HG02759 (cell line): ENCODE results near the gene ZNF598.
A peak's percentile ranks its signal among the peaks of the same experiment; 100 is the strongest.
"Not testable (repeated sequence)": the region's sequence is repeated elsewhere in the genome, so short reads cannot be mapped to it uniquely, and the experiment has no call there.

Experiments
- ATAC-seq: cut with Tn5 transposase; IDR thresholded peaks from one replicate; pipeline ENCODE4 v1.9.1; 2021; ENCODE audit warnings: mild to moderate bottlenecking, moderate library complexity; ENCODE audit not compliant: unreplicated experiment

The ZNF598 gene

DNA sequence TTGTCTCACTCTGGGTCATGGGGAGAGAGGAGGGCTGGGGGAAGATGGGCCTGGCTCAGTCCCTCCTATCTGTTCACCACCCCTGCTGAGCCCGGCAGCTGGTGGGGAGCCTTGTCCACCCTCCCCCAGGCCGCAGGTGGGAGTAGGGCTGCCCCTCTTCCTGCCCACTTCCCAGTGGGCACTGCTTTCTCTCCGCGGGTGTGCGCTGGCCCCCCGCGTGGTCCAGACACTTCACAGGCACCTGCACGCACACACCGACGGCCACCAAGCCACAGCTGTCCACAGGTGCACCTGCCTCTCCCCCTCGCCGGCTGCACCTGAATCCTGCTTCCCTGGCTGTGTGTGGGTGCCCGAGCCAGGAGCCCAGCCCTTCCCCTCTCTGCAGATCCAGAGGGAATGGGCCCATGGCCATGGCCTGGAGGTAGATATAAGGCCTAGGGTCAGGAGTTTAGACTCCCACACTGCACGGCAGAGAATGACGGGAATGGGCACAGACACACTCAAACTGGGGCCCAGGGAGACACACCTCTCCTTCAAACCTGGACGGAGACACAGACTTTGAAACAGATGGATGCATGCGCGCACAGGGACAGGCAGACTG lies 19.1 kb upstream of the ZNF598 start:
- no peak for ATAC-seq

DNA sequence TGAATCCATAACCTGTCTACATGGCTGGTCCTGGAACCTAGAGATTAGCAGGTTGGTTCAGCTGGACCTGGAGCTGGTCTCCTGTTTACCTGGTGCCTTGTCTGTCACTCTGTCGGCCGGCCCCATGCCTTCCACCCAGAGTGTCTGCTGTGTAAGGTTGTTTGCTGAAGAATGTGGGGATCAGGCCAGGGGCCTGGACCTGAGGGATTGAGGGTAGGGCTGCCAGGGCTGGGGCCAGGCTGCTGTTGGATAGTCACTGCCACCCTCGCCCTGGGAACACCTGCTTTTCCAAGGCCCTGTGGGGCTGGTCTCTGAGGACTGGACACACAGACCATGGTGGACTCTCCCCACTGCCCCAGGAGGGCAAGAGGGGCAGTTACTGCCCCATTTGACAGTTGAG lies 18.5 kb upstream of the ZNF598 start:
- no peak for ATAC-seq

DNA sequence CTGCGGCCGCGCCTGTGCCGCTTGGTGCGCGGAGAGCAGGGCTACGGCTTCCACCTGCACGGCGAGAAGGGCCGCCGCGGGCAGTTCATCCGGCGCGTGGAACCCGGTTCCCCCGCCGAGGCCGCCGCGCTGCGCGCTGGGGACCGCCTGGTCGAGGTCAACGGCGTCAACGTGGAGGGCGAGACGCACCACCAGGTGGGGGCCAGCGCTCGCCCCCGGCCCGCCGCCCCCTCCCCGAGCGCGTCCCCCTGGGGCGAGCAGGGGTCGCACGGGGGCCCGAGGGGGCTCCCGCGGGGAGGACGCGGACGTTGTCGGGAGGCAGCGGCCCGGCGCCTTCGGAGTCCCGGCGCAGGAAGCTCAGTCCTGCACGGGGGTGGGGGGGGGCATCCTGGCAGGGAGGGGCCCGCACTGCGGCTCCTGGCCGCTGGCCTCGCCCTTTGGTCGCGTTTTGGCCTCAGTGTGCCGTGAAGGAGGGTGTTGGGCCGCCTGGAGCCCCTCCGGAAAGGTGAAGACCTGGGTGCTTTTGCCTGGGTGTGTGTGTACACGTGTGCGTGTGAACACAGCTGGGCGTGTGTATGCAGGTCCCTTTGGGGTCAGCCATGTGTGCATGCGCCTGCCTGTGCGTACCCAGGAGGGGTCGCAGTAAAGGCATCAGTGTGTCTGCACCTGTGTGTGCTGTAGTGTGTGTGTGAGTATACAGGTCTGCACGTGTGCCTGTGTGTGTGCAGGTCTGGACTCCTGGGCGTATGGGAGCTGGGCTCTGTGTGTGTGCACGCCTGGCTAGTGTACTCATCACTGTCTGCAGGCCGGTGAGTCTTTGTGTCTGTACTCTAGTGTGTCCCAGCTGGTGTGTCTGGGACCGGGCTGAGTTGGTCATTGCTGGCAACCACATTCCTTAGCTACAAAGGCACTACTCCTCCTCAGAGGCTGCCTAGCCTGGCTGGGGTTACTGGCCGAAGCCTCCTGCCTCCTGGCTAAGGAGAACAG lies 17.7 kb upstream of the ZNF598 start:
- no peak for ATAC-seq

DNA sequence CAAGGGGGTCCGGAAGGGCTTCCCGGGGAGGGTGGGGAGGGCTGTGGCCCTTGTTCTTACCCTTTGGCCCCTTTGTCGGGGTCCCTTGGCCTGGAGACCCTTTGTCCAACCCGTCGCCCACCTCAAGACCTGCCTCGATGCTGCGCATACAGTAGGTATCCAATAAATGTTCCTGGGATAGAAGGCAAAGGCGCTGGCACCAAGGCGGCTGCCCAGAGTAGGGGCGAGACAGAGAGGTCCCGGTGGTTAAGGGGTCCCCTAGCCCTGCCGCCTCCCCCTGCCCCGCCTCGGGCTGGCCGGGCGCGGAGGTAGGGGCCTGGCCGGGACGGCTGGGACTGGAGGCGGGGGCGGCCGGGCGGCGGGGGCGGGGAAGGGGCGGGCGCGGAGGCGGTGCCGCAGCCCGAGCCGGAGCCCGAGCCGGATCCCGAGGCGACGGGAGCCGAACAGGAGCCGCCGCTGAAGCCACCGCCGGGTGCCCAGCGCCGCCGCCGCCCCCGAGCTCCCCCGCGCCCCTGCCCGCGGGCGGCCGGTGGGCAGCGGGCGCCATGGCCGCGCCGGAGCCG lies 16.9 kb upstream of the ZNF598 start, which contains the start of gene NHERF2:
NHERF2 (plus strand) TSS at position 442 of the 563 bp plus-strand sequence; CDS start at position 546, 104 bp downstream.
- ATAC-seq = no peak

DNA sequence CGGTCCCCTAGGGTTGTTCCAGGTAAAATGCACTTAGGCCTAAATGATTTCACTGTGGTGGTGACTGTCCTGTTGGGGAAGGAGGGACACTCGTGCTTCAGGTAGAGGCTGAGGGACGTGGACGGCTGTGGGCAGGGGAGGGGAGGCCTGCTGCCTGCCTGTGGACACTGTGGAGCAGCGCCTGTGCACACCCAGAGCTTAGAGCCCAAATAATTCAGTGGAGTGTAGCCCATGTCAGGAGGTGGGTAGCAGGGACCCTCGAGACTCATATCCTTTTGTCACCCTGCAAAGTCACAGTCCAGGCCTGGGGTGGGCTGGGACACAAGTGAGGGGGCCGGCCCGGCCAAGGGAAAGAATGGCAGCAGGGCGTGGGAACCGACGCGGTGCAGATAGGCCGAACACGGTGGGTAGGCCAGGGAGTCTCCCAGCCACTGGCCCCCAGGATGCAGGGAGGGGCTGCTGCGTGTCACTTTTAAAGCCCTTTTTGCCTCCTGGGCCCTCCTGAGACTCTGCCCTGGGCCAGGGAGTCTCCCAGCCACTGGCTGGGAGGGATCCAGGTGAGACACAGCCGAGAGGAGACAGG lies 16.3 kb upstream of the ZNF598 start:
- no peak for ATAC-seq

DNA sequence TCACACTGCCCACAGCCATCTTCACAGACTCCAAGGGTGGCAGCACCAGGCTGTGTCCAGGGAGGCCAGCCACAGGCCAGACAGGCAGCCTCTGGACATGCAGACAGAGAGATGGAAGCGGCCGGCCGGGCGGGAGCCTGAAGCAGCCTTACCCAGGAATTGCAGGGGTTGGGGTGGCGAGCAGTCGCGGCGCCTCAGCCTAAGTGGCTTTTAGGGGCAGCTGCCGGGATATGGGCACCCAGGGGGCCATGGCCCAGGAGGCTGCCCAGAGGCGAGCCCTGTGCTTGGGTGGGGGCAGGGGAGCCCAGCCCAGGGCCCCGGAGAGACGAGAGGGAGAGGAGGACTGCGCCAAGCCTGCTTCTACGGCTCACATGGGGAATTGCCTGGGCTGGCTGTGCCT lies 15.6 kb upstream of the ZNF598 start:
- ATAC-seq = no peak

DNA sequence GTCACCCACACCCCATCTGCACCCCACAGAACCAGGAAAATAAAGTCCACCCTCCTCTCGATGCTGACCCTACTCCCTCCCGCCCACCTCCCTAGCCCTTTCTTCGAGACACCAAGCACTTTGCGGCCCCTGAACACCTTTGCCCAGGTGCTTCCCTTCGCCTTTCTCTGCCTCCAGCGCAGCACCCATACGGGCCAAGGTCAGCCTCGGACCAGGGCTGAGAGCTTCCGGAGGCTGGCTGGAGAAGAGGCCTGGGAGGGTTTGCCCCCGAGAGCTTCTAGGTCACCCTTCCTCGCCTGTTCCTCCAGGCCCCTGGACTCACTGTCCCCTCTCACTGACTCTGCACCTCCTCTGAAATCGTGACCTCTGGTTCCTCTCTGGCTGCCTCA lies 14.4 kb upstream of the ZNF598 start:
- no peak for ATAC-seq

DNA sequence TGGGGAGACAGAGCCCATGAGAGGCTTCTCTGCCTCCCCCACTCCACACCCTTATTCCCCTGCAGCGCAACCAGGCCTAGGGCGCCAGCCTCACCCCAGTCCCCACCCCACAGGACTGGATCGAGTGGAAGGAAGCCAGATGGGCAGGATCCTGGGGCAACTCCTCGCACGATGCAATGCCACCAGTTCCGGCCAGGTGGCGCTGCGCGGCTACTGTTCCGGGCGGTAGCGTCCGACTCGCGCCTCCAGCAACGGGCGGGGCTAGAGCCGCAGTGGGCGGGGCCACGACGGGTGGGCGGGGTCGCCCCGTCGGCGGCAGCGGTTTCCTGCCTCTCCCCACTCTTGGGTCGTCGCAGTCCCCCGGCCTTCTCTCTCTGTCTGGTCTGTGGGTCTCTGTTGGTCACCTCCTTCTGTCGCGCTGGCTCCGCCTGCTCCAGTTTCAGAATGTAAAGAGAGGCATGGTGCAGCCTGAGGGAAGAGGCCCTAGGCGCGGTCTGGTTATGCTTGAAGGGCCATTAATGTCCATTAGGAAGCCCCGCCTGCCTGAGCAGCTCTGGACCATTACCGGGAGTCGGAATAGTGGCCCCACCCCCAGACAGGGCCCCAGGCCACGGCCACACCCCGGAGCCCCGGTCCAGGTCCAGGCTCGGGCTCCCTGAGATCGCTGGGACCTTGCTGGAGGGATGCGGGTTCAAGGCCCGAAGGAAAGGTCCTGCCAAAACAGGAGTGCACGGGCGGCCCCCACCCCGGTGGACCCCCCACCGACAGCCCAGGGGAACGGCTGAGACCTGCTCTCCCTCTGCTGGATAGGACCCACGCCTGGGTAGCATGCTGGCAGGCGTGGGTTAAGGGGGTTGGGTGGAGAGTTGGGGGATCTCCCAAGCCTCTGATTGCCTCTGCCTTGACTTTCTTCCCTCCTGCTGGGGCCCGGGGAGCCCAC lies 13.7 kb upstream of the ZNF598 start:
- peak; percentile 81 for ATAC-seq

DNA sequence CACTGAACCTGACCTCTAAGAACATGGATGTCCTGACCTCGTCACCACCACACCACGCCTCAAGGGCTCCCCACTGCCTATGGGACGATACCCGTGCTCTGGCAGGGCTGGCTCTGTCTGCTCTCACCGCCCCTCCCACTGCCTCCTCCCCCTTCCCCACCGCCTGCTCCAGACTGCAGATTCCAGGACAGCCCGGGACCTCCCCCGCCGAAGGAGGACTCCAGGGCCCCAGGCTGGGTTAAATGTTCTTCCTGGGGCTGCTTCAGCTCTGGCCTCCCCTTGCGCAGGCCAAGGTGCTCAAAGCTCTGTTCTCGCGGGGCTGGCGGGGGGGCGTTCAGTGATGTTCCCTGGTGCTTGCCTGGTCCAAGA lies 13.1 kb upstream of the ZNF598 start:
- no peak for ATAC-seq

DNA sequence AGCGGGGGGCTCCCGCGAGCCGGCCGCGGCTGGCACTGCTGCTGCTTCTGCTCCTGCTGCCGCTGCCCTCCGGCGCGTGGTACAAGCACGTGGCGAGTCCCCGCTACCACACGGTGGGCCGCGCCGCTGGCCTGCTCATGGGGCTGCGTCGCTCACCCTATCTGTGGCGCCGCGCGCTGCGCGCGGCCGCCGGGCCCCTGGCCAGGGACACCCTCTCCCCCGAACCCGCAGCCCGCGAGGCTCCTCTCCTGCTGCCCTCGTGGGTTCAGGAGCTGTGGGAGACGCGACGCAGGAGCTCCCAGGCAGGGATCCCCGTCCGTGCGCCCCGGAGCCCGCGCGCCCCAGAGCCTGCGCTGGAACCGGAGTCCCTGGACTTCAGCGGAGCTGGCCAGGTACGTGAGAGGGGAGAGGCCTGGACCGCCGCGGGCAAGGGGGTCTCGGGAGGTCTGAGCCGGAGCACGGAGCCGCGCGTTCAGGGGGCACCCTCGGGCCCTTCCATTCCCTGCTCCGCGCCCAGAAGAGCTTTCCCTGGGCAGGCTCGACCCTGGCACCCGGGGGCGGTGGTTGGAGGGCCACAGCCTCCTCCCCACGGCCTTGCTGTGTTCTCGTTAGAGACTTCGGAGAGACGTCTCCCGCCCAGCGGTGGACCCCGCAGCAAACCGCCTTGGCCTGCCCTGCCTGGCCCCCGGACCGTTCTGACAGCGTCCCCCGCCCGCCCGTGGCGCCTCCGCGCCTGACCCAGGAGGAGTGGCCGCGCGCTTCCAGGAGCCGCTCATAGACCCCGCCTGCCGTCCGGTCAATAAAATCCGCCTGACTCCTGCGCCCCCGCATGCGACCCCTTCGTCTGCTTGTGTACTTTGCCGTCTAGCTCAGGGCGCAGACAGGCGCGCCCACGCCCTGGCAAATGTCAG lies 10.6 kb upstream of the ZNF598 start:
- ATAC-seq = no peak

DNA sequence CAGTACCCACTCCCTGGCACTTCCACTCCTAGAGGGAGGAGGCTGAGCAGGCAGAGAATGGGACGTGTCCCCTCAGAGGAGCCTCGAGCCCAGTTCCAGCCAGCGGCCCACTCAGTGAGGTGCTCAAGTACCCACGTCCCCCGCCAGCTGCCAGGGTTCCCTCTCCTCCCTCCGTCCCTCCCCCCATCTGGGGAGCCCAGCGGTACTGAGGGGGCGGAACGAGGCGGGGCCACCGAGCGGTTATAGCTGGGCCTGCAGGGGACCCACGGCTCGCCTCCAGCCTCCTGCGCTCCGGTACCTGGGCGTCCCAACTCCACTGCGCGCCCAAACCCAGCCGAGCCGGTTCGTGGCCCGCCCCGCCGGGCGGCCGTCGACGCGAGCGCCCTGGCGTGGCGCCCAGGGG lies 9.9 kb upstream of the ZNF598 start, which contains the start of gene NPW:
NPW (plus strand) TSS at position 268 of the 403 bp plus-strand sequence.
- ATAC-seq = no peak

DNA sequence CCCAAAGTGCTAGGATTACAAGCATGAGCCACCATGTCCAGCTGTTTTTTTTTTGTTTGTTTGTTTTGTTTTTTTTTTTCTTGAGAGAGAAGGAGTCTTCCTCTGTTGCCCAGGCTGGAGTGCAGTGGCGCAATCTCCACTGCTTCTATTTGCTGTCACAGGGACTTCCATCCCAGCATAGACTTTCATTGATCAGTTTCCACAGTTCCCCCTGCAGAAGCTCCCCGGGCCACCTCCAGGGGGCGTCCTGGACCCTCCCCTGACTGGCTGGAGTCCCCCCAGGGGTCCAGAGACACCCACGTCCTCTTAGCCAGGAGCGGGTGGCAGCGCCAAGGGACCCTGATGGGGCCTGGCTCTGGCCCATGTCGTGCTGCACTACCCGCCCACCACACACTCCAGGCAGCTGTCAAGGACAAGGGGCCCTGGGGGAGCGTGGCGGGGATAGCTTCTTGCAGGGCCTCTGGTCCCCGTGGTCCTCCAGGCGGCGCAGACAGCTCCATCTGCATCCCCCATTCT lies 6.8 kb upstream of the ZNF598 start:
- no peak for ATAC-seq

DNA sequence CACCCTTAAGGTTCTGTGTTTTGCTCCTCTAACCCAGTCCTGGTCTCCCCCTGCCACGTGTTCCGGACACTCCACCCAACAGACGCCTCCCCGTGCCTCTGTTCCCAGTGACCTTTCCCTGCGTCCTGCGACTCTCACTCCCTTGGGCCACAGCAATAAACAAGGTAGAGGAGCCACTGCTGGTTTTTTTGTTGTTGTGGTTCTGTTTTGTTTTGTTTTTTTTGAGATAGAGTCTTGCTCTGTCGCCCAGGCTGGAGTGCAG lies 6.3 kb upstream of the ZNF598 start:
- ATAC-seq = no peak

DNA sequence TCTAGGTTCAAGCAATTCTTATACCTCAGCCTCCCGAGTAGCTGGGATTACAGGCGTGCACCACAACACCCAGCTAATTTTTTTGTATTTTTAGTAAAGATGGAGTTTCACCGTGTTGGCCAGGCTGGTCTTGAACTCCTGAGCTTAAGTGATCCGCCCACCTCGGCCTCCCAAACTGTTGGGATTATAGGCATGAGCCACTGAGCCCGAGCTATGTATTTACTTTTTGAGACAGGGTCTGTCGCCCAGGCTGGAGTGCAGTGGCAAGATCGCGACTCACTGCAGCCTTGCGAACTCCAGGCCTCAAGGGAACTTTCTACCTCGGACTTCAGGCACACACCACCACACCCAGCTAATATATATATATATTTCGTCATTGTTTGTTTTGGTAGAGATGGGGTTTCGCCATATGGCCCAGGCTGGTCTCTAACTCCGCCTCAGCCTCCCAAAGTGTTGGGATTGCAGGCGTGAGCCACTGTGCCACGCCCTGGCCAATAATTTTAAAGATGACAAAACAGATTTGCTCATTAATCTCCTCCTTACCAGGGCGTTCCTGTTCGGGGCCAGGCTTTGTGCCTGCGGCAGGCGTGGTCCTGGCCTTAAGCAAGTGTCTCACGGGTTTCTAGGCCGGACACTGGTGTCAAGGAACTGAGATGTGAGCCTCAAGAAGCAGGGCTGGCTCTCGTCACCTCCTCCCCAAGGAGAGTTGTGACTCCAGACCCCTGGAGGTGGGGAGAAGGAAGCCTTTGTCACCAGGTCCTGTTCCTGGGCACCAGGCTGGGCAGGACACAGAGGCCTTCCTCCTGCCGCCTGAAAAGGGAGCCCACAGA lies 5.7 kb upstream of the ZNF598 start:
- ATAC-seq = no peak

DNA sequence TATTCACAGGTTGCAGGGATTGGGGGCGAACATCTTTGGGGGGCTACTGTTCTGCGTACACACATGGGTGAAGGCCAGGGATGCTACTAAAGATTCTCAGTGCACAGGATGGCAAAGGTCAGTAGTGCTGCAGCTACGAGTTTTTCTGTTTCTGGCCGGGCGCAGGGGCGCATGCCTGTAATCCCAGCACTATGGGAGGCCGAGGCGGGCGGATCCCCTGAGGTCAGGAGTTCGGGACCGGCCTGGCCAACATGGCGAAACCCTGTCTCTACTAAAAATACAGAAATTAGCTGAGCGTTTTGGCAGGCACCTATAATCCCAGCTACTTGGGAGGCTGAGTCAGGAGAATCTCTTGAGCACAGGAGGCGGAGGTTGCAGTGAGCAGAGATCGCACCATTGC lies 3.9 kb upstream of the ZNF598 start:
- ATAC-seq = no peak

DNA sequence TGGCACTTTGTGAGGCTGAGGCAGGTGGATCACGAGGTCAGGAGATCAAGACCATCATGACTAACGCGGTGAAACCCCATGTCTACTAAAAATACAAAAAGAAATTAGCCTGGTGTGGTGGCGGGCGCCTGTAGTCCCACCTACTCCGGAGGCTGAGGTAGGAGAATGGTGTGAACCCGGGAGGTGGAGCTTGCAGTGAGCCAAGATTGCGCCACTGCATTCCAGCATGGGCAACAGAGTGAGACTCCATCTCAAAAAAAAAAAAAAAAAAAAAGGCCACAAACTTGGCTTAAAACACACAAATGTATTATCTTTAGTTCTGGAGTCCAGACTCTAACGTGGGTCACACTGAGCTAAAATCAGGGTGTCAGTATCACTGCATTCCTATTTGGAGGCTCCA lies 2.1 kb upstream of the ZNF598 start:
- not testable (repeated sequence) for ATAC-seq

DNA sequence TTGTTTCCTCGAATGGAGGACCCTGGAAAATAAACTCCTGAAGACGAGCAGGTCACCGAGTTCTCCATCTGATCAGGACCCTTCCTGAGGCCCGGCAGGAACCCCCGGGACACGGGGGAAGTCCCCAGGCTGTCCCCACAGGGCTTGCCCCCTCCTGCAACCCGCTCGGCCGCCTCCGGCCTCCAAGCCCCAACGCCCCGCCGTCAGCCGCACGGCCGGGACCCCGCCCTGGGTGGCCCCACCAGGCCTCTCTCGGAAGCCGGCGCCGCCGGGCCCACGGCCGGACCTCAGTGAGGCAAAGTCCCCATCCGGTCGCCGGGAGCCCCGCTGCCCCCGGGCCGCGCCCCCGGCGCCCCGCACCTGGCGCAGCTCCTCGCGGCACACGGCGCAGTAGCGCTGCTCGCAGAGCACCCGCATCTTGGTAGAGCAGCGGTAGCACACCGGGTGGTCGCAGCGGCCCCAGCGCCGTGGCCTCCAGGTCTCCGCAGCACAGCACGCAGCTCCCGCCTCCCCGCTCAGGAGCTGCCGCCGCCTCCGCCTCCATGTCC lies 383 bp downstream of the ZNF598 start:
- ATAC-seq = peak; percentile 31

DNA sequence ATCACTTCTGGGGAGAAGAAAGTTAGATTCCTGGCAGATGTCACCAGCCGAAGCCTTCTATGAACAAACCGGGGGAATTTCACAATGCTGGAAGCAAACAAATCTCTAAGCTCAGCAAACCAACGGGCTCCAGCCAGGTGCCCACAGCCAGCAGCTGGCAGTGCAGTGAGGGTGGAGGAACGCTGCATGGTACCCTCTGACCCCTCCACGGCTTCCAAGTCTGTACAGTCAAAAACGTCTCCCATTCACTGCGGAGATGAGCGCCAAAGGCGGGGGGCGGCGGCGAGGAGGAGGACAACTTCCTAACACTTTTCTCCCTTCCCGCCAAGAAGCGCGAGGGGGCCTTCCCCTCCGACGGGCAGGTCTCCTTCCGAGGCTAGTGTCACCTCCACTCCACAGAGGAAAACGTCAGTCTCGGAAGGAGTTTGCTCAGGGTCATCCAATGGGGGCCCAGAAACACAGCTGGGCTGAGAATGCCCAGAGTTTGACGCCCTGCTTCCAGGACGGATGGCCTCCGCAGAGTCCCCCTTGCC lies 924 bp downstream of the ZNF598 start:
- ATAC-seq = no peak
